Astrocyte (in vitro differentiated cells and primary cell): ENCODE measurements around the gene SHC4. TPM values are rescaled to one million over a fixed set of nuclear protein-coding genes. Genes with fewer than 3 reads are reported as not detected.

Experiments used
- DNase-seq: peaks from one replicate; pipeline ENCODE4 v3.0.0-alpha.2; 2010; ENCODE audit warnings: low read depth
- FAIRE-seq: peaks from 2 replicates; lab custom pipeline; 2011; peaks lifted over from hg19 to GRCh38; lab: Jason Lieb, UNC
- H2AFZ ChIP-seq: 2 replicates; pipeline ENCODE4 v1.6.0; 2012; ENCODE audit warnings: low read depth, low read length, inconsistent platforms
- H3K27ac ChIP-seq: 2 replicates; pipeline ENCODE4 v1.5.1; 2011; ENCODE audit warnings: low read depth, low read length, inconsistent platforms
- H3K27me3 ChIP-seq: 2 replicates; pipeline ENCODE4 v1.6.0; 2011; ENCODE audit warnings: low read length, inconsistent platforms; ENCODE audit not compliant: insufficient read depth
- H3K36me3 ChIP-seq: 2 replicates; pipeline ENCODE4 v1.5.1; 2011; ENCODE audit warnings: low read length, inconsistent platforms; ENCODE audit not compliant: insufficient read depth
- H3K4me1 ChIP-seq: 2 replicates; pipeline ENCODE4 v1.5.1; 2011; ENCODE audit warnings: low read length, inconsistent platforms; ENCODE audit not compliant: insufficient read depth
- H3K4me2 ChIP-seq: 2 replicates; pipeline ENCODE4 v1.6.0; 2012; ENCODE audit warnings: low read length, inconsistent platforms
- H3K4me3 ChIP-seq: 2 replicates; pipeline ENCODE4 v1.5.1; 2011; ENCODE audit warnings: low read depth, mild to moderate bottlenecking, low read length, inconsistent platforms; ENCODE audit not compliant: insufficient read depth
- H3K79me2 ChIP-seq: 2 replicates; pipeline ENCODE4 v1.6.0; 2012; ENCODE audit warnings: mild to moderate bottlenecking, low read length, inconsistent platforms; ENCODE audit not compliant: insufficient read depth
- H3K9ac ChIP-seq: 2 replicates; pipeline ENCODE4 v1.6.0; 2012; ENCODE audit warnings: mild to moderate bottlenecking, low read length, inconsistent platforms
- H3K9me3 ChIP-seq: 2 replicates; pipeline ENCODE4 v1.5.1; 2012; ENCODE audit warnings: low read depth, mild to moderate bottlenecking, low read length, inconsistent platforms; ENCODE audit not compliant: insufficient read depth
- H4K20me1 ChIP-seq: 2 replicates; pipeline ENCODE4 v1.6.0; 2012; ENCODE audit warnings: low read length, inconsistent platforms; ENCODE audit not compliant: insufficient read depth
- H3K27ac Mint-ChIP-seq: one replicate; pipeline ENCODE4 v1.8.0; 2021; ENCODE audit warnings: mild to moderate bottlenecking, mixed read lengths; ENCODE audit not compliant: unreplicated experiment
- H3K27me3 Mint-ChIP-seq: one replicate; pipeline ENCODE4 v1.8.0; 2021; ENCODE audit warnings: low read depth, mixed read lengths; ENCODE audit not compliant: unreplicated experiment
- H3K36me3 Mint-ChIP-seq: one replicate; pipeline ENCODE4 v1.8.0; 2021; ENCODE audit warnings: low read depth, mixed read lengths; ENCODE audit not compliant: unreplicated experiment
- H3K4me1 Mint-ChIP-seq: one replicate; pipeline ENCODE4 v1.8.0; 2021; ENCODE audit warnings: low read depth, mixed read lengths; ENCODE audit not compliant: unreplicated experiment
- H3K4me3 Mint-ChIP-seq: one replicate; pipeline ENCODE4 v1.8.0; 2021; ENCODE audit warnings: mild to moderate bottlenecking, moderate library complexity, mixed read lengths; ENCODE audit not compliant: unreplicated experiment
- H3K9me3 Mint-ChIP-seq: one replicate; pipeline ENCODE4 v1.8.0; 2021; ENCODE audit warnings: mild to moderate bottlenecking, mixed read lengths; ENCODE audit not compliant: unreplicated experiment
- CTCF ChIP-seq: IDR thresholded peaks from 2 replicates; pipeline ENCODE4 v1.5.1; 2011; ENCODE audit warnings: low read depth, mild to moderate bottlenecking, inconsistent platforms, low read length, moderate library complexity; ENCODE audit not compliant: insufficient read depth
- EZH2 ChIP-seq: IDR thresholded peaks from 2 replicates; pipeline ENCODE4 v1.6.1; 2012; ENCODE audit warnings: mild to moderate bottlenecking, low read length, inconsistent platforms; ENCODE audit not compliant: insufficient read depth
- total RNA-seq: library from RNA; stranded (reverse); gene quantifications from 2 replicates; pipeline ENCODE4 v1.2.1, GENCODE V29; 2021

The SHC4 gene
- total RNA-seq, 1 donor from 2014 or later: 2.7 TPM

GRCh38 chr15:48891232-48891765 is 72.4 kb downstream of the SHC4 start:
- no peaks in the 10 kb centered on the region for H3K36me3 ChIP-seq
- H3K9ac ChIP-seq: no peak overlapping the region
- H3K4me1 ChIP-seq: peaks cover 6% of the 10 kb centered on the region
- H3K27ac ChIP-seq: no peak overlapping the region
- H3K4me2 ChIP-seq: no peak overlapping the region
- H3K4me1 Mint-ChIP-seq: peaks cover 22% of the 10 kb centered on the region
- no peak overlapping the region for H3K4me3 Mint-ChIP-seq
- H3K27me3 ChIP-seq: no peaks in the 10 kb centered on the region
- H2AFZ ChIP-seq: no peak overlapping the region
- H3K27me3 Mint-ChIP-seq: no peaks in the 10 kb centered on the region
- H3K36me3 Mint-ChIP-seq: no peaks in the 10 kb centered on the region
- H3K4me3 ChIP-seq: no peak overlapping the region
- no peak for TF ChIP-seq EZH2
- no peak for TF ChIP-seq CTCF
- FAIRE-seq (peak; percentile 5), DNase-seq (no peak)
- H4K20me1 ChIP-seq: no peaks in the 10 kb centered on the region
- no peaks in the 10 kb centered on the region for H3K79me2 ChIP-seq
- no peak overlapping the region for H3K27ac Mint-ChIP-seq
- peaks cover 1% of the 10 kb centered on the region for H3K9me3 Mint-ChIP-seq
- H3K9me3 ChIP-seq: no peaks in the 10 kb centered on the region

- peak overlapping the region; percentile 16 for H3K4me3 Mint-ChIP-seq
- no peak for FAIRE-seq
These were observed 73.2 kb downstream of the SHC4 start for GRCh38 chr15:48890375-48890972.

More at GRCh38 chr15:48890375-48890972, 73.2 kb downstream of the SHC4 start:
- DNase-seq: no peak
- Mint-ChIP-seq H3K27ac (no peak overlapping the region), H3K27me3 (no peaks in the 10 kb centered on the region), H3K4me1 (peaks cover 22% of the 10 kb centered on the region), H3K36me3 (no peaks in the 10 kb centered on the region), H3K9me3 (peaks cover 1% of the 10 kb centered on the region)
- H3K4me1 ChIP-seq: peaks cover 6% of the 10 kb centered on the region
- no peaks in the 10 kb centered on the region for H3K9me3 ChIP-seq
- no peaks in the 10 kb centered on the region for H4K20me1 ChIP-seq
- no peak overlapping the region for H3K27ac ChIP-seq
- no peak overlapping the region for H3K9ac ChIP-seq
- no peak overlapping the region for H3K4me3 ChIP-seq
- no peaks in the 10 kb centered on the region for H3K79me2 ChIP-seq
- H3K36me3 ChIP-seq: no peaks in the 10 kb centered on the region
- no peaks in the 10 kb centered on the region for H3K27me3 ChIP-seq
- H2AFZ ChIP-seq: no peak overlapping the region
- H3K4me2 ChIP-seq: no peak overlapping the region
- TF ChIP-seq EZH2 (no peak), CTCF (no peak)
